Keratinocyte (primary cell): ENCODE measurements around the gene VPS25. TPM values are rescaled to one million over a fixed set of nuclear protein-coding genes. Genes with fewer than 3 reads are reported as not detected.
"Not testable (repeated sequence)": the region's sequence is repeated elsewhere in the genome, so short reads cannot be mapped to it uniquely, and the experiment has no call there.

ENCODE experiments used
- DNase-seq: peaks from one replicate; pipeline ENCODE4 v3.0.0-alpha.2; 2011; ENCODE audit warnings: low read depth, missing footprints, low spot score
- FAIRE-seq: peaks from 2 replicates; lab custom pipeline; 2011; peaks lifted over from hg19 to GRCh38; lab: Jason Lieb, UNC
- H2AFZ ChIP-seq: 2 replicates; pipeline ENCODE4 v1.6.0; 2012; ENCODE audit warnings: low read length, control low read depth, inconsistent platforms; ENCODE audit not compliant: control insufficient read depth
- H3K27ac ChIP-seq: 2 replicates; pipeline ENCODE4 v1.5.1; 2011; ENCODE audit warnings: low read length; ENCODE audit not compliant: control insufficient read depth, insufficient read depth
- H3K27me3 ChIP-seq: 3 replicates; pipeline ENCODE4 v1.6.0; 2011; ENCODE audit warnings: low read length; ENCODE audit not compliant: control insufficient read depth, insufficient read depth; ENCODE audit errors: extremely low read depth
- H3K36me3 ChIP-seq, 2 experiments: 2 replicates in 1 of 2; 3 replicates in 1 of 2; pipeline ENCODE4 v1.5.1; 2011; ENCODE audit warnings: low read length in 2 of 2, mild to moderate bottlenecking in 1 of 2; ENCODE audit not compliant: control insufficient read depth in 2 of 2, insufficient read depth in 2 of 2; ENCODE audit errors: extremely low read depth in 1 of 2
- H3K4me1 ChIP-seq: 3 replicates; pipeline ENCODE4 v1.5.1; 2011; ENCODE audit warnings: low read length; ENCODE audit not compliant: control insufficient read depth, insufficient read depth; ENCODE audit errors: extremely low read depth
- H3K4me2 ChIP-seq: 3 replicates; pipeline ENCODE4 v1.6.0; 2011; ENCODE audit warnings: low read depth, low read length; ENCODE audit not compliant: control insufficient read depth, insufficient read depth; ENCODE audit errors: extremely low read depth
- H3K4me3 ChIP-seq, 3 experiments: fragments of 200-600 bp in 1 of 3; sonication (generic) in 1 of 3; 2 replicates in 2 of 3; 3 replicates in 1 of 3; pipeline ENCODE4 v1.5.1; 2011 to 2016; ENCODE audit warnings: low read length in 3 of 3, mild to moderate bottlenecking in 3 of 3, control low read depth in 2 of 3, inconsistent platforms in 1 of 3, low read depth in 1 of 3, mixed read lengths in 1 of 3, mixed run types in 1 of 3, moderate library complexity in 1 of 3; ENCODE audit not compliant: control insufficient read depth in 2 of 3, insufficient read depth in 2 of 3; ENCODE audit errors: extremely low read depth in 1 of 3
- H3K79me2 ChIP-seq: 2 replicates; pipeline ENCODE4 v1.6.0; 2012; ENCODE audit warnings: low read length; ENCODE audit not compliant: control insufficient read depth, insufficient read depth
- H3K9ac ChIP-seq: 3 replicates; pipeline ENCODE4 v1.6.0; 2011; ENCODE audit warnings: low read length; ENCODE audit not compliant: control insufficient read depth, insufficient read depth; ENCODE audit errors: extremely low read depth
- H3K9me1 ChIP-seq: 3 replicates; pipeline ENCODE4 v1.6.0; 2011; ENCODE audit warnings: low read length; ENCODE audit not compliant: control insufficient read depth, insufficient read depth; ENCODE audit errors: extremely low read depth
- H3K9me3 ChIP-seq: 2 replicates; pipeline ENCODE4 v1.5.1; 2012; ENCODE audit warnings: low read depth, low read length; ENCODE audit not compliant: control insufficient read depth
- H4K20me1 ChIP-seq: 3 replicates; pipeline ENCODE4 v1.6.0; 2011; ENCODE audit warnings: low read length; ENCODE audit not compliant: control insufficient read depth, insufficient read depth; ENCODE audit errors: extremely low read depth
- CTCF ChIP-seq, 3 experiments: IDR thresholded peaks in 1 of 3; conservative IDR thresholded peaks in 1 of 3; optimal IDR thresholded peaks in 1 of 3; 2 replicates in 2 of 3; 3 replicates in 1 of 3; pipeline versions ENCODE3 to v1.5.1; 2011; ENCODE audit warnings: low read length in 3 of 3, mild to moderate bottlenecking in 3 of 3, moderate library complexity in 2 of 3, control low read depth in 1 of 3, inconsistent platforms in 1 of 3; ENCODE audit not compliant: insufficient read depth in 2 of 3; ENCODE audit errors: extremely low read depth in 1 of 3
- EZH2 ChIP-seq: IDR thresholded peaks from one replicate; pipeline ENCODE4 v1.6.1; 2012; ENCODE audit warnings: inconsistent platforms, mild to moderate bottlenecking, low read length, moderate library complexity
- dilution Hi-C: fragments of 300-500 bp; cut with MboI; formaldehyde crosslinking; loops from one replicate; pipeline ENCODE4 v1.7.0; 2020; ENCODE audit warnings: low sequenced_read_pairs; ENCODE audit not compliant: extremely low pct_ligation_motif_present
- polyA plus RNA-seq, 5 experiments: library from polyadenylated mRNA; depleted of rRNA in 3 of 5; stranded (reverse) in 3 of 5; stranded (forward) in 1 of 5; unstranded in 1 of 5; fragments of >200 nt; gene quantifications; 1 replicate in 1 of 5; 2 replicates in 3 of 5; 3 replicates in 1 of 5; pipeline versions ENCODE4 v1.2.1 to v1.2.3, GENCODE V29; 2011 to 2012; ENCODE audit warnings: missing spikeins in 2 of 5, low read depth in 1 of 5, low replicate concordance in 1 of 5

Gene VPS25
- polyA plus RNA-seq, 1 donor (not counting 4 experiments of a cell fraction or from before 2014, with no cell fraction given) = 122 TPM

GRCh38 chr17:42725143-42725542 lies 48.1 kb upstream of the VPS25 start:
- no peak for FAIRE-seq

GRCh38 chr17:42740699-42741098 lies 32.5 kb upstream of the VPS25 start:
- Histone ChIP-seq H3K4me2 (no peak overlapping the region), H3K79me2 (peaks cover 5% of the 10 kb centered on the region), H3K4me1 (peaks cover 8% of the 10 kb centered on the region), H3K9me1 (no peaks in the 10 kb centered on the region), H3K36me3 (no peaks in the 10 kb centered on the region), H3K4me3 (no peak overlapping the region), H3K9ac (no peak overlapping the region), H3K27ac (no peak overlapping the region), H3K27me3 (no peaks in the 10 kb centered on the region), H3K9me3 (no peaks in the 10 kb centered on the region), H2AFZ (no peak overlapping the region), H4K20me1 (no peaks in the 10 kb centered on the region)
- no peak for FAIRE-seq
- DNase-seq = no peak
- dilution Hi-C loops = no loop called here
- TF ChIP-seq EZH2 (no peak), CTCF (optimal IDR thresholded peaks at IDR 0.05 in 1 of 3, IDR thresholded peaks at IDR 0.05 in 1 of 3, conservative IDR thresholded peaks at IDR 0.05 in 1 of 3; ENCODE audit: extremely low read depth in 1 of 3, insufficient read depth in 2 of 3, low read length in 3 of 3) (no peak)

More at GRCh38 chr17:42725143-42725542, 48.1 kb upstream of the VPS25 start:
- no peak for DNase-seq
- no peak for TF ChIP-seq EZH2
- Histone ChIP-seq H3K4me3 (no peak overlapping the region), H3K27ac (no peak overlapping the region), H3K27me3 (no peaks in the 10 kb centered on the region), H3K9me3 (no peaks in the 10 kb centered on the region), H3K9me1 (no peaks in the 10 kb centered on the region), H3K9ac (no peak overlapping the region), H3K4me1 (no peaks in the 10 kb centered on the region), H3K36me3 (peaks cover 7 to 8% of the 10 kb centered on the region in 2 experiments), H3K79me2 (no peaks in the 10 kb centered on the region), H2AFZ (no peak overlapping the region), H3K4me2 (no peak overlapping the region), H4K20me1 (no peaks in the 10 kb centered on the region)
- dilution Hi-C loops = no loop called here

- dilution Hi-C loops, H3K36me3 ChIP-seq, FAIRE-seq, H3K9me3 ChIP-seq, H2AFZ ChIP-seq, H4K20me1 ChIP-seq, H3K9ac ChIP-seq, H3K4me1 ChIP-seq, H3K79me2 ChIP-seq, H3K27me3 ChIP-seq, DNase-seq, H3K27ac ChIP-seq, H3K9me1 ChIP-seq, H3K4me2 ChIP-seq, H3K4me3 ChIP-seq: not testable (repeated sequence)
Measured at GRCh38 chr17:42742916-42743315, 30.3 kb upstream of the VPS25 start.
